Esophagus muscularis mucosa (tissue), 3 donors: ENCODE results near the gene GAP43.

Experiments used
- CTCF ChIP-seq, 3 experiments: fragments of 200-600 bp in 2 of 3; fragments of 450-650 bp in 1 of 3; sonication (generic) in 2 of 3; IDR thresholded peaks; one replicate each; pipeline ENCODE4 v1.5.1; 2017 to 2019; ENCODE audit warnings: antibody characterized with exemption in 3 of 3, mild to moderate bottlenecking in 2 of 3, moderate library complexity in 1 of 3
- POLR2A ChIP-seq: fragments of 450-650 bp; IDR thresholded peaks from one replicate; pipeline ENCODE4 v1.6.1; 2017; ENCODE audit warnings: antibody characterized with exemption, moderate library complexity, mild to moderate bottlenecking, low read depth
- POLR2AphosphoS5 ChIP-seq, 2 donors: sonication (generic); formaldehyde crosslinking; IDR thresholded peaks; one replicate each; pipeline ENCODE4 v1.6.1; 2017; ENCODE audit warnings: antibody characterized with exemption in 2 of 2

GRCh38 chr3:115658032-115658336 is 34.7 kb downstream of the GAP43 start:
- TF ChIP-seq CTCF (IDR thresholded peaks at IDR 0.05) (no peak), POLR2AphosphoS5 (IDR thresholded peaks at IDR 0.05) (no peak), POLR2A (no peak)
